GM23338 (cell line): ENCODE data around the gene OSCAR. TPM values are rescaled to one million over a fixed set of nuclear protein-coding genes. Genes with fewer than 3 reads are reported as not detected.
A peak's percentile ranks its signal among the peaks of the same experiment; 100 is the strongest.

Experiments
- ATAC-seq: fragments of 200-7000 bp; cut with Tn5 transposase; 3 replicates; pipeline ENCODE4 v1.9.1; 2020
- DNase-seq: peaks from one replicate; pipeline ENCODE4 v3.0.0-alpha.2; 2015; ENCODE audit warnings: low spot score
- H2AFZ ChIP-seq: fragments of 200-600 bp; sonication (generic); 2 replicates; pipeline ENCODE4 v1.8.0; 2016; ENCODE audit warnings: antibody characterized with exemption, mild to moderate bottlenecking, moderate library complexity
- H3F3A ChIP-seq: fragments of 200-600 bp; sonication (generic); replicated peaks from 2 replicates; pipeline ENCODE4 v1.8.0; 2017; ENCODE audit warnings: antibody characterized with exemption, mixed run types, low read depth
- H3K27ac ChIP-seq: fragments of 200-600 bp; sonication (generic); 2 replicates; pipeline ENCODE4 v1.6.1; 2016; ENCODE audit warnings: low read depth
- H3K27me3 ChIP-seq: fragments of 200-600 bp; sonication (generic); 2 replicates; pipeline ENCODE4 v1.8.0; 2016; ENCODE audit warnings: mild to moderate bottlenecking, mixed run types, moderate library complexity; ENCODE audit not compliant: insufficient read depth
- H3K36me3 ChIP-seq: fragments of 200-600 bp; sonication (generic); 2 replicates; pipeline ENCODE4 v1.8.0; 2016; ENCODE audit warnings: mild to moderate bottlenecking; ENCODE audit not compliant: insufficient read depth
- H3K4me1 ChIP-seq: fragments of 200-600 bp; sonication (generic); 2 replicates; pipeline ENCODE4 v1.8.0; 2016; ENCODE audit warnings: mild to moderate bottlenecking, moderate library complexity; ENCODE audit not compliant: insufficient read depth
- H3K4me2 ChIP-seq: fragments of 200-600 bp; sonication (generic); 2 replicates; pipeline ENCODE4 v1.7.1; 2017; ENCODE audit warnings: mixed run types
- H3K4me3 ChIP-seq: fragments of 200-600 bp; sonication (generic); 2 replicates; pipeline ENCODE4 v1.6.1; 2016; ENCODE audit warnings: mixed run types
- H3K79me2 ChIP-seq: fragments of 200-600 bp; sonication (generic); replicated peaks from 2 replicates; pipeline ENCODE4 v1.8.0; 2017; ENCODE audit warnings: mild to moderate bottlenecking; ENCODE audit not compliant: insufficient read depth
- H3K9me2 ChIP-seq: fragments of 200-600 bp; sonication (generic); 2 replicates; pipeline ENCODE4 v1.8.0; 2017; ENCODE audit not compliant: insufficient read depth
- H4K20me1 ChIP-seq: fragments of 200-600 bp; sonication (generic); replicated peaks from 2 replicates; pipeline ENCODE4 v1.8.0; 2017; ENCODE audit warnings: mild to moderate bottlenecking; ENCODE audit not compliant: insufficient read depth
- H3K27ac Mint-ChIP-seq: 2 replicates; pipeline ENCODE4 v1.8.0; 2020; ENCODE audit warnings: inconsistent platforms, mild to moderate bottlenecking, moderate library complexity, mixed read lengths
- H3K27me3 Mint-ChIP-seq: 3 replicates; pipeline ENCODE4 v1.8.0; 2022; ENCODE audit warnings: low read depth, mild to moderate bottlenecking, moderate library complexity, mixed read lengths, inconsistent platforms; ENCODE audit not compliant: insufficient read depth, poor library complexity
- H3K36me3 Mint-ChIP-seq: 3 replicates; pipeline ENCODE4 v1.8.0; 2021; ENCODE audit warnings: low read depth, mild to moderate bottlenecking, inconsistent platforms, moderate library complexity, mixed read lengths
- H3K4me1 Mint-ChIP-seq: 3 replicates; pipeline ENCODE4 v1.8.0; 2020; ENCODE audit warnings: mild to moderate bottlenecking, inconsistent platforms, mixed read lengths
- H3K4me3 Mint-ChIP-seq: 3 replicates; pipeline ENCODE4 v1.8.0; 2021; ENCODE audit warnings: moderate library complexity, mild to moderate bottlenecking, inconsistent platforms, mixed read lengths
- H3K9me3 Mint-ChIP-seq: 3 replicates; pipeline ENCODE4 v1.8.0; 2020; ENCODE audit warnings: moderate library complexity, mild to moderate bottlenecking, inconsistent platforms, mixed read lengths
- CREB1 ChIP-seq: fragments of 250-450 bp; sonication (Bioruptor Pico); IDR thresholded peaks from 2 replicates; pipeline ENCODE4 v1.5.0; 2020; ENCODE audit warnings: low read depth, mild to moderate bottlenecking, moderate library complexity
- CTCF ChIP-seq, 2 experiments: fragments of 200-600 bp in 1 of 2; sonication (generic) in 1 of 2; conservative IDR thresholded peaks; 2 replicates each; pipeline versions ENCODE4 v1.5.1 to v1.6.1; 2016 to 2017; ENCODE audit warnings: antibody characterized with exemption in 2 of 2, low read depth in 2 of 2, mild to moderate bottlenecking in 2 of 2, moderate library complexity in 1 of 2
- ETS1 ChIP-seq: IDR thresholded peaks from 2 replicates; pipeline ENCODE4 v1.6.1; 2016; ENCODE audit warnings: antibody characterized with exemption
- EZH2 ChIP-seq: fragments of 200-600 bp; sonication (generic); IDR thresholded peaks from one replicate; pipeline ENCODE4 v1.8.0; 2017; ENCODE audit warnings: antibody characterized with exemption, mild to moderate bottlenecking, low read depth; ENCODE audit not compliant: unreplicated experiment
- EZH2phosphoT487 ChIP-seq: fragments of 200-600 bp; sonication (generic); IDR thresholded peaks from one replicate; pipeline ENCODE4 v1.8.1; 2018; ENCODE audit warnings: antibody characterized with exemption; ENCODE audit not compliant: unreplicated experiment
- JUNB ChIP-seq: IDR thresholded peaks from one replicate; pipeline ENCODE4 v1.6.1; 2016; ENCODE audit warnings: antibody characterized with exemption; ENCODE audit not compliant: unreplicated experiment
- NANOG ChIP-seq: IDR thresholded peaks from 2 replicates; pipeline ENCODE4 v1.6.1; 2016; ENCODE audit warnings: antibody characterized with exemption, borderline replicate concordance
- POLR2AphosphoS5 ChIP-seq: IDR thresholded peaks from 2 replicates; pipeline ENCODE4 v1.6.1; 2016; ENCODE audit warnings: antibody characterized with exemption, low read depth
- STAT1 ChIP-seq: IDR thresholded peaks from one replicate; pipeline ENCODE4 v1.6.1; 2016; ENCODE audit warnings: antibody characterized with exemption; ENCODE audit not compliant: unreplicated experiment
- ZNF114 ChIP-seq: fragments of 250-450 bp; sonication (Bioruptor Pico); IDR thresholded peaks from 2 replicates; pipeline ENCODE4 v1.5.0; 2020; ENCODE audit warnings: mild to moderate bottlenecking, moderate library complexity
- ZNF331 ChIP-seq: fragments of 250-450 bp; sonication (Bioruptor Pico); IDR thresholded peaks from 2 replicates; pipeline ENCODE4 v1.5.0; 2020; ENCODE audit warnings: low read depth, mild to moderate bottlenecking, moderate library complexity
- long read RNA-seq: library from polyadenylated mRNA; unstranded; transcript quantifications from one replicate; pipeline ENCODE4 v2.0.0, GENCODE V29; 2020; ENCODE audit not compliant: unreplicated experiment
- polyA plus RNA-seq: library from polyadenylated mRNA; unstranded; fragments of >200 nt; fragmentation: Nextera tagmentation; extraction: Ambion mirVana; gene quantifications from 2 replicates; pipeline ENCODE4 v1.2.1, GENCODE V29; 2016
- total RNA-seq: library from RNA; depleted of rRNA; stranded (reverse); fragments of >200 nt; shearing (Covaris generic); gene quantifications from 2 replicates; pipeline ENCODE4 v1.2.3, GENCODE V29; 2014; rRNA removed

Gene OSCAR
- total RNA-seq (0.31 TPM in 1 of 2 replicates, not detected in the other), polyA plus RNA-seq (1.6 and 2.6 TPM in 2 replicates)
- long read RNA-seq, partial matches to known transcripts, result 0 of 1 reads
- long read RNA-seq, other reads (novel, unspliced or antisense), result 1 of 1 reads

GRCh38 chr19:54100561-54100960, at the start of gene OSCAR:
OSCAR (minus strand) TSS chr19:54100803; CDS start chr19:54100792, 11 bp downstream.
- no peak within 1 kb of the TSS for H3K4me3 ChIP-seq
- TF ChIP-seq ETS1 (no peak), CREB1 (CRISPR knock-in tag) (no peak), NANOG (no peak), EZH2 (no peak), EZH2phosphoT487 (no peak), POLR2AphosphoS5 (no peak), JUNB (no peak), ZNF331 (CRISPR knock-in tag) (no peak), STAT1 (no peak), CTCF (conservative IDR thresholded peaks at IDR 0.05; ENCODE audit: low read depth in 2 of 2) (no peak)
- Mint-ChIP-seq H3K27ac (no peak within 1 kb of the TSS), H3K4me1 (peaks cover 8% of the 10 kb centered on the region), H3K4me3 (peak within 1 kb of the TSS; percentile 56; the same call in 2 of the 3 replicates), H3K27me3 (peaks cover 29% of the 10 kb centered on the region), H3K36me3 (peaks cover 4% of the 10 kb centered on the region), H3K9me3 (no peaks in the 10 kb centered on the region; the same call in 1 of the 3 replicates)
- ATAC-seq (no peak), DNase-seq (no peak)
- H3K36me3 ChIP-seq, result no peaks in the 10 kb centered on the region
- no peak within 1 kb of the TSS for H3K27ac ChIP-seq
- peaks cover 4% of the 10 kb centered on the region; the same call in 1 of the 2 replicates for H4K20me1 ChIP-seq
- peaks cover 11% of the 10 kb centered on the region; the same call in 1 of the 2 replicates for H3K4me1 ChIP-seq
- 0 out of 2 replicates have a peak, but pooled peaks cover 5% of the 10 kb centered on the region for H3F3A ChIP-seq
- H3K27me3 ChIP-seq, result peaks cover 25% of the 10 kb centered on the region
- peaks cover 22% of the 10 kb centered on the region for H3K79me2 ChIP-seq
- no peaks in the 10 kb centered on the region for H3K9me2 ChIP-seq
- no peak within 1 kb of the TSS for H2AFZ ChIP-seq
- H3K4me2 ChIP-seq, result no peak within 1 kb of the TSS

- H3K36me3 Mint-ChIP-seq, result peaks cover 80% of the 10 kb centered on the region
- H3K36me3 ChIP-seq, result peaks cover 24% of the 10 kb centered on the region
- H4K20me1 ChIP-seq, result peaks cover 8% of the 10 kb centered on the region; the same call in 1 of the 2 replicates
- TF ChIP-seq ETS1 (no peak), ZNF331 (CRISPR knock-in tag) (no peak), STAT1 (no peak), NANOG (no peak), ZNF114 (CRISPR knock-in tag) (no peak), JUNB (no peak), POLR2AphosphoS5 (no peak), EZH2phosphoT487 (no peak), CTCF (conservative IDR thresholded peaks at IDR 0.05; ENCODE audit: low read depth in 2 of 2) (no peak)
Measured at GRCh38 chr19:54149021-54149812, 48.6 kb upstream of the OSCAR start.

More at GRCh38 chr19:54149021-54149812, 48.6 kb upstream of the OSCAR start:
- Mint-ChIP-seq H3K4me3 (no peak overlapping the region), H3K27ac (no peak overlapping the region), H3K27me3 (peaks cover 18% of the 10 kb centered on the region), H3K4me1 (no peaks in the 10 kb centered on the region; the same call in 2 of the 3 replicates), H3K9me3 (no peaks in the 10 kb centered on the region; the same call in 2 of the 3 replicates)
- H3K4me1 ChIP-seq, result no peaks in the 10 kb centered on the region
- H3F3A ChIP-seq, result peaks cover 9% of the 10 kb centered on the region
- no peaks in the 10 kb centered on the region for H3K27me3 ChIP-seq
- H3K79me2 ChIP-seq, result no peaks in the 10 kb centered on the region
- no peak for ATAC-seq
- no peak overlapping the region for H2AFZ ChIP-seq
- DNase-seq, result no peak
- H3K4me2 ChIP-seq, result no peak overlapping the region
- no peak overlapping the region for H3K4me3 ChIP-seq
- no peaks in the 10 kb centered on the region for H3K9me2 ChIP-seq
- H3K27ac ChIP-seq, result no peak overlapping the region
